BLaER1 treated with 17β-estradiol and CSF1 and Interleukin-3, amounts not matched to agents 10 nM and 100 nM (cell line): ENCODE data around the gene ZNF527.

Experiments
- H3K27ac ChIP-seq, 11 experiments: shearing (Covaris generic); formaldehyde crosslinking; 2 replicates each; pipeline ENCODE4 v1.8.1; 2022
- H3K27me3 ChIP-seq, 11 experiments: shearing (Covaris generic); formaldehyde crosslinking; 2 replicates each; pipeline ENCODE4 v1.8.1; 2022
- H3K36me3 ChIP-seq, 11 experiments: shearing (Covaris generic); formaldehyde crosslinking; 2 replicates each; pipeline ENCODE4 v1.8.1; 2022
- H3K4me1 ChIP-seq, 10 experiments: shearing (Covaris generic); formaldehyde crosslinking; 2 replicates each; pipeline ENCODE4 v1.8.1; 2022
- H3K4me2 ChIP-seq, 11 experiments: shearing (Covaris generic); formaldehyde crosslinking; 2 replicates each; pipeline ENCODE4 v1.8.1; 2022
- H3K4me3 ChIP-seq, 10 experiments: shearing (Covaris generic); formaldehyde crosslinking; 2 replicates each; pipeline ENCODE4 v1.8.1; 2022
- H3K9ac ChIP-seq, 11 experiments: shearing (Covaris generic); formaldehyde crosslinking; 2 replicates each; pipeline ENCODE4 v1.8.1; 2022
- H3K9me3 ChIP-seq, 11 experiments: shearing (Covaris generic); formaldehyde crosslinking; replicated peaks in 1 of 11; 2 replicates each; pipeline ENCODE4 v1.8.1; 2022
- H4K20me1 ChIP-seq, 11 experiments: shearing (Covaris generic); formaldehyde crosslinking; 2 replicates each; pipeline ENCODE4 v1.8.1; 2022
- Cebpa-rat ChIP-seq, 11 experiments: shearing (Covaris generic); IDR thresholded peaks; 2 replicates each; pipeline ENCODE4 v1.8.1; 2022

The ZNF527 gene

DNA sequence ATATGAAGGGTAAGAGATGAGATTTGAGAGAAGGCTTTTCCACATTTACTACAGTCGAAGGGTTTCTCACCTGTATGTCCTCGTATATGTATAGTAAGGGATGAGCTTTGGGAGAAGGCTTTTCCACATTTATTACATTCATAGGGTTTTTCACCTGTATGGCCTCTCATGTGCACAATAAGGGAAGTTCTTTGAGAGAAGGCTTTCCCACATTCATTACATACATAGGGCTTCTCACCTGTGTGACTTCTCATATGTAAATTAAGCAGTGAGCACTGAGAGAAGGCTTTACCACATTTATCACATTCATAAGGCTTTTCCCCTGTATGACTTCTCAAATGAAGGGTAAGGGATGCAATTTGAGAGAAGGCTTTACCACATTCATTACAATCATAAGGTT, 41.8 kb downstream of the ZNF527 start:
- H3K9me3 ChIP-seq: peaks cover 99 to 100% (median 100%) of the 10 kb centered on the region in 11 experiments

GRCh38 chr19:37413313-37414084, 42.6 kb downstream of the ZNF527 start:
- H3K9ac ChIP-seq: no peak overlapping the region
- peaks cover 99 to 100% (median 100%) of the 10 kb centered on the region in 11 experiments for H3K9me3 ChIP-seq
- peak overlapping the region in 8 of 10 experiments; percentile 3 to 49 (median 28); a peak in 9 of 20 replicates for H3K4me3 ChIP-seq

More for the DNA sequence above, 41.8 kb downstream of the ZNF527 start:
- H4K20me1 ChIP-seq: no peaks in the 10 kb centered on the region
- H3K4me3 ChIP-seq: peak overlapping the region in 9 of 10 experiments; percentile 3 to 49 (median 25); a peak in 10 of 20 replicates
- no peaks in the 10 kb centered on the region for H3K4me1 ChIP-seq
- H3K9ac ChIP-seq: no peak overlapping the region
- no peak for TF ChIP-seq Cebpa-rat (IDR thresholded peaks at IDR 0.05)
- peaks cover 47 to 86% (median 68%) of the 10 kb centered on the region in 11 experiments for H3K36me3 ChIP-seq
- H3K27ac ChIP-seq: no peak overlapping the region
- no peak overlapping the region for H3K4me2 ChIP-seq
- no peaks in the 10 kb centered on the region for H3K27me3 ChIP-seq

More at GRCh38 chr19:37413313-37414084, 42.6 kb downstream of the ZNF527 start:
- H4K20me1 ChIP-seq: no peaks in the 10 kb centered on the region
- H3K4me1 ChIP-seq: no peaks in the 10 kb centered on the region
- TF ChIP-seq Cebpa-rat (IDR thresholded peaks at IDR 0.05): no peak
- H3K4me2 ChIP-seq: no peak overlapping the region
- no peaks in the 10 kb centered on the region for H3K27me3 ChIP-seq
- peaks cover 54 to 94% (median 73%) of the 10 kb centered on the region in 11 experiments for H3K36me3 ChIP-seq
- H3K27ac ChIP-seq: no peak overlapping the region
